RWPE2 (cell line): ENCODE measurements around the gene CHCHD6.

Experiments
- ATAC-seq: fragments of 200-7000 bp; cut with Tn5 transposase; 3 replicates; pipeline ENCODE4 v1.9.1; 2021; ENCODE audit warnings: low read depth
- DNase-seq: peaks from one replicate; pipeline ENCODE4 v3.0.0-alpha.2; 2020; ENCODE audit warnings: low spot score
- H3K27ac ChIP-seq: fragments of 450-650 bp; 2 replicates; pipeline ENCODE4 v1.5.1; 2017; ENCODE audit warnings: mild to moderate bottlenecking; ENCODE audit not compliant: poor library complexity, severe bottlenecking
- H3K27me3 ChIP-seq: fragments of 250-450 bp; sonication (Bioruptor Pico); 2 replicates; pipeline ENCODE4 v1.5.1; 2021; ENCODE audit warnings: mild to moderate bottlenecking, moderate library complexity; ENCODE audit not compliant: insufficient read depth, poor library complexity, severe bottlenecking
- H3K36me3 ChIP-seq: fragments of 250-450 bp; sonication (Bioruptor Pico); 2 replicates; pipeline ENCODE4 v1.5.1; 2020; ENCODE audit warnings: low read depth, mild to moderate bottlenecking, moderate library complexity
- H3K4me1 ChIP-seq: fragments of 250-450 bp; sonication (Bioruptor Pico); 2 replicates; pipeline ENCODE4 v1.5.1; 2021; ENCODE audit warnings: mild to moderate bottlenecking, moderate library complexity; ENCODE audit not compliant: insufficient read depth, poor library complexity, severe bottlenecking
- H3K4me3 ChIP-seq: fragments of 250-450 bp; sonication (Bioruptor Pico); 2 replicates; pipeline ENCODE4 v1.5.1; 2021; ENCODE audit warnings: mild to moderate bottlenecking, moderate library complexity; ENCODE audit not compliant: severe bottlenecking
- H3K9me3 ChIP-seq: fragments of 250-450 bp; sonication (Bioruptor Pico); 2 replicates; pipeline ENCODE4 v1.5.1; 2021; ENCODE audit warnings: mild to moderate bottlenecking, moderate library complexity; ENCODE audit not compliant: severe bottlenecking
- CTCF ChIP-seq: fragments of 450-650 bp; IDR thresholded peaks from one replicate; pipeline ENCODE4 v1.5.1; 2017; ENCODE audit warnings: mild to moderate bottlenecking, moderate library complexity; ENCODE audit not compliant: poor library complexity, severe bottlenecking

Gene CHCHD6

GRCh38 chr3:126849768-126850167, 145.7 kb downstream of the CHCHD6 start:
- DNase-seq (no peak), ATAC-seq (no peak)
- H3K27ac ChIP-seq, result no peak overlapping the region
- TF ChIP-seq CTCF, result no peak
- H3K4me3 ChIP-seq, result no peak overlapping the region
- no peaks in the 10 kb centered on the region for H3K9me3 ChIP-seq
- no peaks in the 10 kb centered on the region for H3K4me1 ChIP-seq
- no peaks in the 10 kb centered on the region for H3K36me3 ChIP-seq
- no peaks in the 10 kb centered on the region for H3K27me3 ChIP-seq

GRCh38 chr3:126850370-126851085, 146.5 kb downstream of the CHCHD6 start:
- no peaks in the 10 kb centered on the region for H3K27me3 ChIP-seq
- no peak overlapping the region for H3K4me3 ChIP-seq
- no peak for DNase-seq
- no peak for TF ChIP-seq CTCF
- H3K27ac ChIP-seq, result no peak overlapping the region
- H3K9me3 ChIP-seq, result no peaks in the 10 kb centered on the region
- H3K4me1 ChIP-seq, result no peaks in the 10 kb centered on the region
- H3K36me3 ChIP-seq, result no peaks in the 10 kb centered on the region
- ATAC-seq, result no peak; the same call in 2 of the 3 replicates

GRCh38 chr3:126851382-126851781, 147.3 kb downstream of the CHCHD6 start:
- no peak for ATAC-seq
- no peaks in the 10 kb centered on the region for H3K36me3 ChIP-seq

GRCh38 chr3:126851934-126852333, 147.9 kb downstream of the CHCHD6 start:
- Histone ChIP-seq H3K4me3 (no peak overlapping the region), H3K9me3 (no peaks in the 10 kb centered on the region), H3K27me3 (no peaks in the 10 kb centered on the region), H3K4me1 (no peaks in the 10 kb centered on the region), H3K27ac (no peak overlapping the region), H3K36me3 (no peaks in the 10 kb centered on the region)
- no peak for ATAC-seq
- TF ChIP-seq CTCF, result no peak
- no peak for DNase-seq

More at GRCh38 chr3:126851382-126851781, 147.3 kb downstream of the CHCHD6 start:
- H3K27me3 ChIP-seq, result no peaks in the 10 kb centered on the region
- TF ChIP-seq CTCF, result no peak
- no peak for DNase-seq
- H3K27ac ChIP-seq, result no peak overlapping the region
- no peaks in the 10 kb centered on the region for H3K9me3 ChIP-seq
- no peak overlapping the region for H3K4me3 ChIP-seq
- H3K4me1 ChIP-seq, result no peaks in the 10 kb centered on the region

GRCh38 chr3:126852511-126852910, 148.5 kb downstream of the CHCHD6 start:
- Histone ChIP-seq H3K27ac (no peak overlapping the region), H3K4me3 (no peak overlapping the region), H3K9me3 (no peaks in the 10 kb centered on the region), H3K27me3 (no peaks in the 10 kb centered on the region), H3K4me1 (no peaks in the 10 kb centered on the region), H3K36me3 (no peaks in the 10 kb centered on the region)
- DNase-seq (no peak), ATAC-seq (no peak)
- no peak for TF ChIP-seq CTCF
